DOHH2 (cell line): ENCODE data around the gene COPZ2.
A peak's percentile ranks its signal among the peaks of the same experiment; 100 is the strongest.

ENCODE experiments used
- H3F3A ChIP-seq: fragments of 200-600 bp; sonication (generic), shearing (Covaris generic); 2 replicates; pipeline ENCODE4 v1.6.0; 2016; ENCODE audit warnings: antibody characterized with exemption, mild to moderate bottlenecking; ENCODE audit not compliant: control insufficient read depth, insufficient read depth
- H3K27ac ChIP-seq: fragments of 200-600 bp; sonication (generic); 2 replicates; pipeline ENCODE4 v1.5.1; 2014; ENCODE audit warnings: low read depth, mild to moderate bottlenecking, low read length, moderate library complexity
- H3K27me3 ChIP-seq: fragments of 200-600 bp; sonication (generic); 2 replicates; pipeline ENCODE4 v1.6.1; 2014; ENCODE audit warnings: mild to moderate bottlenecking, low read length, mixed read lengths; ENCODE audit not compliant: control insufficient read depth
- H3K36me3 ChIP-seq: fragments of 200-600 bp; sonication (generic); 2 replicates; pipeline ENCODE4 v1.6.1; 2014; ENCODE audit warnings: mild to moderate bottlenecking, low read length, moderate library complexity, mixed read lengths; ENCODE audit not compliant: control insufficient read depth
- H3K4me1 ChIP-seq: fragments of 200-600 bp; sonication (generic); 2 replicates; pipeline ENCODE4 v1.6.1; 2014; ENCODE audit warnings: mild to moderate bottlenecking, low read length, mixed read lengths; ENCODE audit not compliant: control insufficient read depth
- H3K4me2 ChIP-seq: fragments of 200-600 bp; sonication (generic); 2 replicates; pipeline ENCODE4 v1.6.0; 2014; ENCODE audit warnings: mild to moderate bottlenecking, low read length, moderate library complexity
- H3K4me3 ChIP-seq: fragments of 200-600 bp; sonication (generic); 2 replicates; pipeline ENCODE4 v1.5.1; 2014; ENCODE audit warnings: mild to moderate bottlenecking, low read length, mixed read lengths
- H3K79me2 ChIP-seq: fragments of 200-600 bp; sonication (generic); 2 replicates; pipeline ENCODE4 v1.6.1; 2014; ENCODE audit warnings: mild to moderate bottlenecking, low read length, mixed read lengths; ENCODE audit not compliant: control insufficient read depth
- H3K9me2 ChIP-seq: fragments of 200-600 bp; sonication (generic); replicated peaks from 2 replicates; pipeline ENCODE4 v1.6.1; 2014; ENCODE audit warnings: mild to moderate bottlenecking, low read length, mixed read lengths; ENCODE audit not compliant: control insufficient read depth
- H3K9me3 ChIP-seq: fragments of 200-600 bp; sonication (generic); 2 replicates; pipeline ENCODE4 v1.6.1; 2014; ENCODE audit warnings: antibody characterized with exemption, low read length, mixed read lengths; ENCODE audit not compliant: control insufficient read depth, insufficient read depth
- H4K20me1 ChIP-seq: fragments of 200-600 bp; sonication (generic); 2 replicates; pipeline ENCODE4 v1.6.0; 2014; ENCODE audit warnings: low read depth, mild to moderate bottlenecking, antibody characterized with exemption, low read length, moderate library complexity; ENCODE audit not compliant: control insufficient read depth, insufficient read depth
- CTCF ChIP-seq: fragments of 200-600 bp; sonication (generic); IDR thresholded peaks from one replicate; pipeline ENCODE4 v1.5.1; 2014; ENCODE audit warnings: antibody characterized with exemption, mild to moderate bottlenecking, low read depth, low read length; ENCODE audit not compliant: poor library complexity, severe bottlenecking
- EZH2phosphoT487 ChIP-seq: fragments of 200-600 bp; sonication (generic); IDR thresholded peaks from 2 replicates; pipeline ENCODE4 v1.6.1; 2017; ENCODE audit warnings: borderline replicate concordance, mild to moderate bottlenecking, antibody characterized with exemption, low read length, moderate library complexity, mixed read lengths

Gene COPZ2

GRCh38 chr17:48054238-48055185, 16.9 kb upstream of the COPZ2 start:
- no peaks in the 10 kb centered on the region for H3K9me3 ChIP-seq

GRCh38 chr17:48053758-48054237, 16.2 kb upstream of the COPZ2 start:
- H3K9me2 ChIP-seq: no peaks in the 10 kb centered on the region
- TF ChIP-seq CTCF: no peak
- no peak for TF ChIP-seq EZH2phosphoT487
- H3F3A ChIP-seq: no peaks in the 10 kb centered on the region
- no peaks in the 10 kb centered on the region for H3K27me3 ChIP-seq
- no peak overlapping the region for H3K27ac ChIP-seq
- peaks cover 88% of the 10 kb centered on the region for H3K36me3 ChIP-seq
- no peak overlapping the region for H3K4me3 ChIP-seq
- H3K4me1 ChIP-seq: peaks cover 75% of the 10 kb centered on the region
- peak overlapping the region; percentile 44 for H3K4me2 ChIP-seq
- peaks cover 91% of the 10 kb centered on the region for H3K79me2 ChIP-seq
- no peaks in the 10 kb centered on the region for H3K9me3 ChIP-seq
- peaks cover 15% of the 10 kb centered on the region for H4K20me1 ChIP-seq

More at GRCh38 chr17:48054238-48055185, 16.9 kb upstream of the COPZ2 start:
- no peaks in the 10 kb centered on the region for H3F3A ChIP-seq
- H3K4me3 ChIP-seq: peak overlapping the region; percentile 64
- H3K27ac ChIP-seq: peak overlapping the region; percentile 72
- H3K4me1 ChIP-seq: peaks cover 70% of the 10 kb centered on the region
- H3K79me2 ChIP-seq: peaks cover 89% of the 10 kb centered on the region
- no peaks in the 10 kb centered on the region for H3K9me2 ChIP-seq
- TF ChIP-seq EZH2phosphoT487: no peak
- TF ChIP-seq CTCF: no peak
- H4K20me1 ChIP-seq: peaks cover 14% of the 10 kb centered on the region
- H3K36me3 ChIP-seq: peaks cover 93% of the 10 kb centered on the region
- H3K4me2 ChIP-seq: peak overlapping the region; percentile 77
- H3K27me3 ChIP-seq: no peaks in the 10 kb centered on the region

GRCh38 chr17:48052956-48053757, 15.6 kb upstream of the COPZ2 start:
- H3K4me3 ChIP-seq: peak overlapping the region; percentile 31

More at GRCh38 chr17:48052956-48053757, 15.6 kb upstream of the COPZ2 start:
- Histone ChIP-seq H4K20me1 (peaks cover 15% of the 10 kb centered on the region), H3K4me2 (peak overlapping the region; percentile 44), H3K4me1 (peaks cover 75% of the 10 kb centered on the region), H3F3A (no peaks in the 10 kb centered on the region), H3K9me3 (no peaks in the 10 kb centered on the region), H3K27ac (no peak overlapping the region), H3K27me3 (no peaks in the 10 kb centered on the region), H3K9me2 (no peaks in the 10 kb centered on the region), H3K79me2 (peaks cover 91% of the 10 kb centered on the region), H3K36me3 (peaks cover 83% of the 10 kb centered on the region)
- TF ChIP-seq CTCF (no peak), EZH2phosphoT487 (no peak)
